ENCODE results near the gene OBP2A.
"Not testable (repeated sequence)": the region's sequence is repeated elsewhere in the genome, so short reads cannot be mapped to it uniquely, and the experiment has no call there.

Gene OBP2A

DNA sequence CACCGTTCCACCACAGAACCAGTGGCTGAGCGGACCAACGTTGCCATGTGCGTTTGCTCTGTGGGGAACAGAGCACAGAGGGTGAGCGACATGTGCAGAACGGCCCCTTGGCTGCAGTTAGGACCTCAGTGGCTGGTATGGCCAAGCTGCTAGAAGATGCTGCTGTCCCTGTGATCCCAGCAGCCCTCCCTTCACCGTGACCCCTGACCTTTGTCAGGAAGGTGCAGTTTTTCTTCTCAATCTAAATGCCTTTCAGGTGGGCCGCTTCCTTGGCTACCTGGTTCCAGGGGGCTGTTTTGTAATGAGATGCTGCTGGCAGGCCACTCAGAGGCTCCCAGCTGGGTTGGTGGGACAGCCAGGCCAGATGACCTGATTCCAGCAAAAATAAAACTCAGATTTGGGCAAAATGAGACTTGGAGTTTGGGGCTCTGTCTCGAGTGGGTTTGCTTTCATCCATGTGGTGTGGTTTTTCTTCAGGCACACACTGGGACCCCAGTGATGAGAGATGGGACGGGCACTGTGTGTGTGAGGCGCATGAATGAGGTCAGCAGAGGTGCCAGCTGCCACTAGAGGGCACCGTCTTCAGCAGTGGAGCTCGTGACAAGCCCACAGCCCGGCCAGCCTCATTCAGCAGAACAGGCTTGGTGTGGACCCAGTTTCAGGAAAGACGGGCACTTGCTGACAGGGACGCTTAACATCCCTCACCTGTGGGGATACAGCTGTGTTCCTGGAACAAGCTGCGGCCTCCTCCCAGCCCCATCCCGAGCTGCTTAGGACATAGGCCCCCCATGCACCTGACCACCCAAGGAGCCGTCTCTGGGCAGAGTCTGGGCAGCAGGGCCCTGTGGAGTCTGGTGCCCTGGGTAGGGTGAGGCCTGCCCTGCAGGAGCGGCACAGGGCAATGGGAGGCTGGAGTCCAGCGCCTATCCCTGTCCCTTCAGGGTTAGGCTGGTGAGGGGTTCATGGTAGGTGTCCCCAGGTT, 41.4 kb upstream of the OBP2A start:
- Histone ChIP-seq H3K4me1 (ENCODE audit: control insufficient read depth, low read depth, low read length) (peaks cover 8% of the 10 kb centered on the region), H3K27ac (ENCODE audit: low read length) (no peak overlapping the region), H3K36me3 (ENCODE audit: control insufficient read depth, low read depth, low read length) (peaks cover 35% of the 10 kb centered on the region), H3K9me3 (ENCODE audit: control insufficient read depth, low read depth, low read length) (no peaks in the 10 kb centered on the region), H3K4me3 (ENCODE audit: low read length) (no peak overlapping the region), H3K9ac (ENCODE audit: low read length) (no peak overlapping the region), H3K27me3 (ENCODE audit: control insufficient read depth, insufficient read depth, low read length) (no peaks in the 10 kb centered on the region)

DNA sequence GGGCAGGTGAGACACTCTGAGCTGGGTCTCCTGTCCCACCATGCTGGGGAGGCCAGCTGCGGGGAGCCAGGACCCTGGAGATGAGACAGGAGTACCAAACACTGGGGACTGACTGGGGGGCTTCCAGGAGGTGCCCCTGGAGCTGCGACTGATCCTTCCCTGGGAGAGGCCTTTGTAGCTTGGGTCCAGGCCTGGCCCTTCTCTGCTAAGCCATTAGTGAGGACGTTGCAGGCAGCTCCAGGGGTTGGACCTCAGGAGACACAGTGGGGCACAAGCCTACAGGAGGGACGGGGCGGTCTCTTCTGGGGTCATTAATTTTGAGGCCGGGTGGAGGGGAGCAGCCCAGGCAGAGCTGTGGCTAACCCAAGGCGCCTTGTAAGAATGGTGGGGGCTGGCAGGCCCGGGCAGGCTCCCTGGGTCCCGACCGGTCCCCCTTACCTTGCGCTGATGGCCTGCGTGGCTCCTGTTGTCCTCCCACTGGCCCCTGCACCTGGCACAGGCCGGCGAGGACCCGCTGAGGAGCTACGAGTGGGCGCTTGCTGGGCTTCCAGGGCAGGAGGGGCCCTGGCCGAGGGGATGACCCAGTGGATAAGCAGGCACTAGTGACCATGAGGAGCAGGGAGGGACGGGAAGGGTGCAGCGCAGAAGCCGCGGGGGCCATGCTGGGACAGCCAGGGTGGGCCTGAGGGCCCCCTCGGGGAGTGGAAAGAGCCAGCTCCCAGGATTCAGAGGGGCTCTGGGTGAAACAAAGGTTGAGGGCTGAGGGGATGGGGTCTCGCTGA, 40.3 kb upstream of the OBP2A start:
- no peak overlapping the region for H3K27ac ChIP-seq (ENCODE audit: low read length)
- peaks cover 8% of the 10 kb centered on the region for H3K4me1 ChIP-seq (ENCODE audit: control insufficient read depth, low read depth, low read length)
- no peak overlapping the region for H3K4me3 ChIP-seq (ENCODE audit: low read length)
- H3K36me3 ChIP-seq (ENCODE audit: control insufficient read depth, low read depth, low read length) = peaks cover 35% of the 10 kb centered on the region
- no peaks in the 10 kb centered on the region for H3K27me3 ChIP-seq (ENCODE audit: control insufficient read depth, insufficient read depth, low read length)
- no peaks in the 10 kb centered on the region for H3K9me3 ChIP-seq (ENCODE audit: control insufficient read depth, low read depth, low read length)
- H3K9ac ChIP-seq (ENCODE audit: low read length) = no peak overlapping the region

DNA sequence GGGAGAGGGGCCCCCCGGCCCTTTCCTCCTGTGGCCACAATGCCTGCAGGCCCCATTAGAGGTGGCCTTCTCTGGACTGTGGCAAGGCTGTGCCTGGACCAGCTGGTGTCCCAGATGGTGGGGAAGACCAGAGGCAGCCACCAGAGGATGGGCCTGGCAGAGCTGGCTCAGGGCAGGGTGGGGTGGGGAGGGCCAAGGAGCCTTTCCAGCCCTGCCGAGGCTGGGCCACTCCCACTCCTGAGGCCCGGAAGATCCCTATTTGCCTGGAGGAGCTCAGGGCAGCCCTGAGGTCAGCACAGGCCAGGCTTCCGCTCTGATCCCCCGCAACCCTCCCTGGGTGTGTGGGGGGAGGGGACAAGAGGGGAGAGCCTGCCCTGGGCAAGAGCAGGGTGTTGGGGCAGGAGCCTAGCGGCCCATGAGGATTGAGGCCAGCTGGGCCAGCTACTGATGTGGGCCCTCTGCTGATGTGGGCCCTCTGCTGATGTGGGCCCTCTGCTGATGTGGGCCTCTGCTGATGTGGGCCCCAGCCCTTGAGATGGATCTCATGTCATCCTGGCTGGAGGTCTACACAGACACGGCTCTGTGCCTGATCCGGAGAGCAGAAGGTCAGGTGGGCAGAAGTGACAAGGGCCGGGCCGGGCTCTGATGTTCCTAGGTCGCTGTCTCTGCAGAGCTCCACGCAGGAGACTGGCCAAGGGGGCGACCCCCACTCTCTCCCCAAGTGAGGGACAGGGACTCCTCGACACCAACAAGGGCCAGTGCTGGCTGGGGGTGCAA, 39.4 kb upstream of the OBP2A start:
- H3K9me3 ChIP-seq (ENCODE audit: control insufficient read depth, low read depth, low read length) = no peaks in the 10 kb centered on the region
- no peak overlapping the region for H3K4me3 ChIP-seq (ENCODE audit: low read length)
- no peaks in the 10 kb centered on the region for H3K27me3 ChIP-seq (ENCODE audit: control insufficient read depth, insufficient read depth, low read length)
- no peak overlapping the region for H3K27ac ChIP-seq (ENCODE audit: low read length)
- H3K4me1 ChIP-seq (ENCODE audit: control insufficient read depth, low read depth, low read length) = peaks cover 4% of the 10 kb centered on the region
- H3K36me3 ChIP-seq (ENCODE audit: control insufficient read depth, low read depth, low read length) = peaks cover 35% of the 10 kb centered on the region
- no peak overlapping the region for H3K9ac ChIP-seq (ENCODE audit: low read length)

DNA sequence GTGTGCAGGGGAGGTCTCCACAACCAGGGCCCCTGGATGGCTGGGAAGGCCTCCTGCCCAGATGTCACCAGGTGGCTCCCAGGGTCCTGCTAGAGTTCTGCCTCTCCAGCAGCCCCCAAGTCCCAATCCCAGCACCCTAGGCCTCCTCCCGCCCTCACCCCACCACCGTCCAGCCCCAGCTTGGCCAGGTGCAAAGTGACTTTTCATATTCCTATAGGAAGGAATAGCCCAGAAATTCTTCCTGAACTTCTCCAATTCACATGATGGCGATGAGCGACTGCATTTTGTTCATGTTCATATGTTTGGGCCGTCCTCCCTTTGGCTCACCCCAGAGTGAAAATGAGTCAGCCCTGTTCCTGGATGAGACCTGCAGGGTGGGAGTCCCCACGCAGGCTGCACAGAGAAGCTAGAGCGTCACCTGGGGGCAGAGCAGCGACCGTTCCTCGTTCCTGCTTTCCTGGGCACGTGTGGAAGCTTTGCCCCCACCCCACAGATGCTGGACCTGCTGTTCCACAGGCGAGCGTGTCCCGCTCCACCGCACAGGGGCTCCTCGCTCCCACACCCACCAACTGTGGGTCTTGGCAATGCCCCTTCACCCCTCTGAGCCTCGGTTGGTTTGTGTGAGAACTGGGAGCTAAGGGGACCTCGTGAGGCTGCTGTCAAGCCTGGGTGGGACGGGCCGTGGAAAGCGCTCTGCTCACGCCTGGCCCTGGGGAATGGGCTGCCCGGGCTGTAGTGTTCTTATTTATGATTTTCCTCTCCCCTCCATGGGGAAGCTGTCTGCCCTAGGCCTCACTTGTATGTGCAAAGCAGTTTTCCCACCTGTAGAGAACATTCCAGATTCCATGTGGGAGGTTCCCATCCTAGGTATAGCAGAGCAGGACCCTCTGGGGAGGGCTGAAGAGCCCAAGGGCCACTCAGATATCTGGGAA, 38.6 kb upstream of the OBP2A start:
- no peaks in the 10 kb centered on the region for H3K9me3 ChIP-seq (ENCODE audit: control insufficient read depth, low read depth, low read length)
- H3K36me3 ChIP-seq (ENCODE audit: control insufficient read depth, low read depth, low read length) = peaks cover 27% of the 10 kb centered on the region
- no peaks in the 10 kb centered on the region for H3K4me1 ChIP-seq (ENCODE audit: control insufficient read depth, low read depth, low read length)
- no peak overlapping the region for H3K4me3 ChIP-seq (ENCODE audit: low read length)
- no peak overlapping the region for H3K9ac ChIP-seq (ENCODE audit: low read length)
- no peak overlapping the region for H3K27ac ChIP-seq (ENCODE audit: low read length)
- H3K27me3 ChIP-seq (ENCODE audit: control insufficient read depth, insufficient read depth, low read length) = no peaks in the 10 kb centered on the region

DNA sequence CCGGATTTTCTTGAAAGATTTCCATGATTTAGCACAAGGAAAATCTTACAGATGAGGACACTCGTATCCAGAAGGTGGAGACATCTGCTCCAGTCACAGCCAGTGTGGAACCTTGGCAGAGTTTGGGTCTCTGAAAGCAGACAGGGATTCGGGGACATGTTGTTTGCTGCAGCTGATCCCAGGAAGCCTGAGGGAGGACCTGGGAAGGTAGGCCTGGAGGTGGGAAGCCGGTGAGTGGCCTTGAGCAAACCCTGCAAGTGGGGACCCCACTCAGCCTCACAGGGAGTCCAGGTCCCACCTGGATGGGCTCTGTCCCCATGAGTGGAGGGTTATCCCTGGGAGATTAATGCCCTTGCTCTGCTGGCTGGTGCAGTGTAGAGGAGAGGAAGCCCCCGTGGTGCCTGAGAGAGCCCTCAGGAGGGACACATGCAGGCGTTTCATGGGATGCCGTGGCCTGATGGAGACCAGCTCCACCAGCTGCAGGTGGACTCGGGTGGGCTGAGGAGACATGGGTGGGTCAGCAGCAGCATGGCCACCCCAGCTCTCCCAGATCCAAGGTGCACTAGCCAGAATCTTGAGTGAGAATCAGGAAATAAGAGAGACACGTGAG, 37.6 kb upstream of the OBP2A start:
- Histone ChIP-seq H3K9me3 (ENCODE audit: control insufficient read depth, low read depth, low read length) (no peaks in the 10 kb centered on the region), H3K9ac (ENCODE audit: low read length) (no peak overlapping the region), H3K27ac (ENCODE audit: low read length) (no peak overlapping the region), H3K4me1 (ENCODE audit: control insufficient read depth, low read depth, low read length) (no peaks in the 10 kb centered on the region), H3K36me3 (ENCODE audit: control insufficient read depth, low read depth, low read length) (peaks cover 18% of the 10 kb centered on the region), H3K27me3 (ENCODE audit: control insufficient read depth, insufficient read depth, low read length) (no peaks in the 10 kb centered on the region), H3K4me3 (ENCODE audit: low read length) (no peak overlapping the region)

DNA sequence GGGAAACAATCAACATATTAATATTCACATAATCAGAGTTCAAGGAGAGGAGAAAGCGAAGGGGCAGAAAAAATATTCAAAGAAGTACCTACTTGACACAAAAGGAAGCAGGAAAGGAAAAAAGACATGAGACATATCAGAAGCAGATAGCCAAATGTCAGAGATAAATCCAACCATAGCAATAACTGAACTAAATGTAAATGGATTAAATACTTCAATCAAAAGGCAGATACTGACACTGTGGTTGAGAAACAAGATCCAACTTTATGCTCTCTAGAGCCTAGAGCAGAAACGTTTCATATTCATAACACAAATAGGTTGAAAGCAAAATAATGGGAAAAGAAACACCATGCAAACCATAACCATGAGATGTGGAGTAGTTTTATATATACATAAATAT, 36.5 kb upstream of the OBP2A start:
- no peak overlapping the region for H3K4me3 ChIP-seq (ENCODE audit: low read length)

DNA sequence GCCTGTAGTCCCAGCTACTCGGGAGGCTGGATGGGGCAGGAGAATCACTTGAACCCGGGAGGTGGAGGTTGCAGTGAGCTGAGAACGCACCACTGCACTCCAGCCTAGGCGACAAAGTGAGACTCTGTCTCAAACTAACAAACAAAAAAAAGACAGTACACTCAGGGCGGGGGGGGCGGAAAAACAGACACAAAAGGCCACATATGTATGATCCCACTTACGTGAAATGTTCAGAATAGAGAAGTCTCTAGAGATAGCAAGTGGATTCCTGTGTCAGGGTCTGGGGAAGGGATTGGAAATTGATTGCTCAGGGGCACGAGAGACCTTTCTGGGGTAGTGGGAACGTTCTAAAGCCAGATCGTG, 33.7 kb upstream of the OBP2A start:
- no peaks in the 10 kb centered on the region for H3K36me3 ChIP-seq (ENCODE audit: control insufficient read depth, low read depth, low read length)
- no peak overlapping the region for H3K9ac ChIP-seq (ENCODE audit: low read length)
- no peak overlapping the region for H3K4me3 ChIP-seq (ENCODE audit: low read length)
- no peaks in the 10 kb centered on the region for H3K9me3 ChIP-seq (ENCODE audit: control insufficient read depth, low read depth, low read length)
- no peak overlapping the region for H3K27ac ChIP-seq (ENCODE audit: low read length)
- no peaks in the 10 kb centered on the region for H3K4me1 ChIP-seq (ENCODE audit: control insufficient read depth, low read depth, low read length)
- no peaks in the 10 kb centered on the region for H3K27me3 ChIP-seq (ENCODE audit: control insufficient read depth, insufficient read depth, low read length)

More for the DNA sequence above, 36.5 kb upstream of the OBP2A start:
- H3K4me1 ChIP-seq (ENCODE audit: control insufficient read depth, low read depth, low read length) = no peaks in the 10 kb centered on the region
- H3K27me3 ChIP-seq (ENCODE audit: control insufficient read depth, insufficient read depth, low read length) = no peaks in the 10 kb centered on the region
- H3K9me3 ChIP-seq (ENCODE audit: control insufficient read depth, low read depth, low read length) = no peaks in the 10 kb centered on the region
- no peak overlapping the region for H3K27ac ChIP-seq (ENCODE audit: low read length)
- H3K9ac ChIP-seq (ENCODE audit: low read length) = no peak overlapping the region
- peaks cover 6% of the 10 kb centered on the region for H3K36me3 ChIP-seq (ENCODE audit: control insufficient read depth, low read depth, low read length)

DNA sequence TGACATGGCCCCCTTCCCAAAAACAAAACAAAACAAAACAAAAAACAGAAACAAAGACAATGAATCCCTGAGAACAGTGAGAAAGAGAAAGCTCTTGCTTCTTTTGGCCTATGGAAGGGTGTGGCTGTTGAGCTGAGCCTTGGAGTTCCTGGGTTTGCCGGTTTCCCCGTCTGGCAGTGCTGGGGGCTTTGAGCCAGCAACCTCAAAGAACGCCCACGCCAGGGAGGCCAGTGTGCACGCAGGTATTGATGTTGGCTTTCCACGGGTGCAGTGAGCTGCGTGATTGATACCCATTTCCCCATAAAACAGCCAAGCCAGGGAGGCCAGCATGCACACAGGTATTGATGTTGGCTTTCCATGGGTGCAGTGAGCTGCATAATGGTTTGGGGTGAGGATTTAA, 33.0 kb upstream of the OBP2A start:
- H3K27me3 ChIP-seq (ENCODE audit: control insufficient read depth, insufficient read depth, low read length) = no peaks in the 10 kb centered on the region
- H3K36me3 ChIP-seq (ENCODE audit: control insufficient read depth, low read depth, low read length) = no peaks in the 10 kb centered on the region
- H3K4me1 ChIP-seq (ENCODE audit: control insufficient read depth, low read depth, low read length) = no peaks in the 10 kb centered on the region
- no peak overlapping the region for H3K9ac ChIP-seq (ENCODE audit: low read length)
- no peaks in the 10 kb centered on the region for H3K9me3 ChIP-seq (ENCODE audit: control insufficient read depth, low read depth, low read length)
- H3K27ac ChIP-seq (ENCODE audit: low read length) = no peak overlapping the region
- no peak overlapping the region for H3K4me3 ChIP-seq (ENCODE audit: low read length)

DNA sequence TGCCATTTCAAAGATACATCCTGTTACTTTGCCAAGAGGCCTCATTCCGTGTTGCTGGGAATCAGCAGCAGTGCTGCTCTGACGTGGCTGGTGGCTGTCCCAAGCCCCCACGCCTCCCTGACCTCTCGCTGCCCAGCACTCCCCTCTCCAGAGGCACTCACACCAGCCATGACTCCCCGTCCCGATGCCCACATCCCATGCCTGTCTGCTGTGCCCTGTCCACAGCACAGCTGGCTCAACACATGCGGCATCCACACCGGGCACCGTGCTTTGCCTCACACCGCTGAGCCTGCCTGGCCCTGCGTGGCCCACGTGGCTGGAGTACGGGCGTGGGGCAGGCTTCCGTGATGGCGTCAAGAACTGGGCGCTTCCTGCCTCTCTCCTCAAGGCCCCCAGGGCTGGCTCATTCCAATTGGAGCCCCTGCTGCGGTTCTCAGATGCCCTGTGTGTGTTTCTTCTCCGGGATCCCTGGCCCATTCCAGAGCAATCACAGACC, 32.5 kb upstream of the OBP2A start:
- Histone ChIP-seq H3K9me3 (ENCODE audit: control insufficient read depth, low read depth, low read length) (no peaks in the 10 kb centered on the region), H3K9ac (ENCODE audit: low read length) (no peak overlapping the region), H3K4me3 (ENCODE audit: low read length) (no peak overlapping the region), H3K4me1 (ENCODE audit: control insufficient read depth, low read depth, low read length) (no peaks in the 10 kb centered on the region), H3K36me3 (ENCODE audit: control insufficient read depth, low read depth, low read length) (no peaks in the 10 kb centered on the region), H3K27me3 (ENCODE audit: control insufficient read depth, insufficient read depth, low read length) (no peaks in the 10 kb centered on the region), H3K27ac (ENCODE audit: low read length) (no peak overlapping the region)

DNA sequence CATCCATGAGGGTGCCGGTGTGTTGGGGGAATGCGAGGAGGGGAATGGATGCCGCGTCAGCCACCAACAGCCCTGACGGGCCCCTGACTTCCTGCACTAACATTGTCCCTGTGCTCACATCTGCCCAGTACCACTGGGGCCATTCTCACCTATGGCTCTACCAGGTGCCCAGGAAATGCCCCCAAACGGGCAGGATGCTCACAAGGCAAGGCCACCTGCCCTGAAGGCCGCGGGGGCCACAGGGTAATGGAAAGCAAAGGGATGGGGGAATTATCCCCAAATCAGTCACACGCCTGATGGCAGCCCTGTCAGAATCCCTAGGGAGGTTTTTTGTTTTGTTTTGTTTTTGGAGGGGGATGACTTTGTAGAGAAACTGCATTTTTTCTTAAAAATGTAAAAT, 32.0 kb upstream of the OBP2A start:
- H3K36me3 ChIP-seq (ENCODE audit: control insufficient read depth, low read depth, low read length); H3K9me3 ChIP-seq (ENCODE audit: control insufficient read depth, low read depth, low read length); H3K9ac ChIP-seq (ENCODE audit: low read length); H3K4me3 ChIP-seq (ENCODE audit: low read length); H3K27me3 ChIP-seq (ENCODE audit: control insufficient read depth, insufficient read depth, low read length); H3K27ac ChIP-seq (ENCODE audit: low read length); H3K4me1 ChIP-seq (ENCODE audit: control insufficient read depth, low read depth, low read length): not testable (repeated sequence)

Data from iPS-18a (cell line).